Gastrocnemius medialis (tissue), 4 donors: ENCODE results near the gene OPCML. TPM values are rescaled to one million over a fixed set of nuclear protein-coding genes. Genes with fewer than 3 reads are reported as not detected.

Source experiments
- ATAC-seq, 2 donors: fragments of 150-250 bp; one replicate each; pipeline ENCODE4 v1.9.1; 2016
- DNase-seq, 2 donors: peaks; one replicate each; pipeline ENCODE4 v3.0.0-alpha.2; 2019
- H3K27ac ChIP-seq, 4 donors: fragments of 200-600 bp; sonication (generic); 1 replicate in 1 of 4; 2 replicates in 3 of 4; pipeline ENCODE4 v1.5.1; 2016 to 2018; ENCODE audit warnings: mild to moderate bottlenecking in 2 of 4, moderate library complexity in 1 of 4
- H3K27me3 ChIP-seq, 3 donors: fragments of 200-600 bp; sonication (generic) in 2 of 3; 1 replicate in 1 of 3; 2 replicates in 2 of 3; pipeline versions ENCODE4 v1.5.1 to v1.6.0; 2016 to 2019; ENCODE audit warnings: mild to moderate bottlenecking in 1 of 3, moderate library complexity in 1 of 3
- H3K36me3 ChIP-seq, 2 donors: fragments of 200-600 bp; sonication (generic) in 1 of 2; one replicate each; pipeline ENCODE4 v1.5.1; 2017 to 2018
- H3K4me1 ChIP-seq, 2 donors: fragments of 200-600 bp; sonication (generic) in 1 of 2; one replicate each; pipeline ENCODE4 v1.5.1; 2016 to 2017; ENCODE audit warnings: mild to moderate bottlenecking in 2 of 2
- H3K4me3 ChIP-seq, 4 donors: fragments of 200-600 bp; sonication (generic) in 3 of 4; 1 replicate in 1 of 4; 2 replicates in 3 of 4; pipeline ENCODE4 v1.5.1; 2016 to 2019; ENCODE audit warnings: mild to moderate bottlenecking in 2 of 4
- H3K9me3 ChIP-seq, 3 donors: fragments of 200-600 bp; sonication (generic) in 2 of 3; 1 replicate in 1 of 3; 2 replicates in 2 of 3; pipeline ENCODE4 v1.5.1; 2016 to 2019
- CTCF ChIP-seq, 5 experiments: fragments of 450-650 bp in 3 of 5; fragments of 200-600 bp in 2 of 5; sonication (generic) in 2 of 5; IDR thresholded peaks in 4 of 5; conservative IDR thresholded peaks in 1 of 5; 1 replicate in 4 of 5; 2 replicates in 1 of 5; pipeline ENCODE4 v1.5.1; 2016 to 2019; ENCODE audit warnings: antibody characterized with exemption in 5 of 5, mild to moderate bottlenecking in 3 of 5, moderate library complexity in 3 of 5
- POLR2A ChIP-seq, 2 donors: fragments of 450-650 bp; IDR thresholded peaks; one replicate each; pipeline ENCODE4 v1.6.1; 2017; ENCODE audit warnings: antibody characterized with exemption in 2 of 2, mild to moderate bottlenecking in 2 of 2, moderate library complexity in 2 of 2
- in situ Hi-C, 4 donors: fragments of 200-750 bp; cut with MboI; loops; one replicate each; pipeline versions ENCODE4 v1.15.0 to v1.8.0; 2017; ENCODE audit warnings: low sequenced_read_pairs in 4 of 4
- intact Hi-C: fragments of 100-400 bp; cut with DNase I; formaldehyde crosslinking; loops from one replicate; pipeline ENCODE4 v1.15.1; 2023; ENCODE audit warnings: low total_unique reads
- total RNA-seq, 4 donors: library from RNA; depleted of rRNA; stranded (reverse); fragments of >200 nt; gene quantifications; one replicate each; pipeline versions ENCODE4 v1.1.0 to v1.2.3, GENCODE V29; 2016

OPCML gene
- total RNA-seq, 4 donors from 2014 or later, result not detected

- H3K27ac ChIP-seq, result no peak overlapping the region
- no peaks in the 10 kb centered on the region for H3K4me1 ChIP-seq
- intact Hi-C loops, result no loop called here
- DNase-seq (no peak), ATAC-seq (no peak)
- no peaks in the 10 kb centered on the region for H3K36me3 ChIP-seq
- no peak overlapping the region for H3K4me3 ChIP-seq
- in situ Hi-C loops, result no loop called here
- peaks cover 3 to 17% (median 8%) of the 10 kb centered on the region in 3 donors for H3K27me3 ChIP-seq
- no peaks in the 10 kb centered on the region for H3K9me3 ChIP-seq
- no peak for TF ChIP-seq POLR2A (IDR thresholded peaks at IDR 0.05)
- TF ChIP-seq CTCF (IDR thresholded peaks at IDR 0.05 in 4 of 5, conservative IDR thresholded peaks at IDR 0.05 in 1 of 5), result no peak
Observed at GRCh38 chr11:132992838-132993631, 539.3 kb downstream of the OPCML start.

DNA sequence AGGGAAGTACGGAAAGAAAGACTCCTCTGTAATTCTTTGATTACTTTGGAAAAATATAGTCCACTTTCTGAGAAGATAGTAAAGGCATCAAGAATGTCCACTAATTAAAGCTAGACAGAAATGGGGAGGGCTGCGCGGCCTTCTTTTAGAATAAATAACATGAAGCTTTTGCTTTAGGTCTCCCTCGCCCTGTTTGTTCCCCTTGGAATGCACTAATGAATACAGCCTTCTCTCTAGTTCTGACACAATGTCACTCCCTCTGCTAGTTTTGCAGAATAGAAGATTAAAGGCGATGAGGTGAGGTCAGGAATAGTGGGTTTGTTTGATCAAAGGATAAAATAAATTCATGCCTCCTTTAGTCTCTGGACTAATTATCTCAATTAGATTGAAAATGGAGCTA, 543.9 kb downstream of the OPCML start:
- TF ChIP-seq POLR2A (IDR thresholded peaks at IDR 0.05), result no peak
- Histone ChIP-seq H3K4me3 (no peak overlapping the region), H3K27me3 (peaks cover 0 to 3% (median 0%) of the 10 kb centered on the region in 3 donors), H3K4me1 (no peaks in the 10 kb centered on the region), H3K36me3 (no peaks in the 10 kb centered on the region), H3K27ac (no peak overlapping the region), H3K9me3 (no peaks in the 10 kb centered on the region)
- in situ Hi-C loops (no loop called here), intact Hi-C loops (no loop called here)
- no peak for DNase-seq
- ATAC-seq, result no peak

GRCh38 chr11:132987936-132988335, 544.4 kb downstream of the OPCML start:
- Histone ChIP-seq H3K4me3 (no peak overlapping the region), H3K27me3 (peaks cover 0 to 3% (median 0%) of the 10 kb centered on the region in 3 donors), H3K9me3 (no peaks in the 10 kb centered on the region), H3K36me3 (no peaks in the 10 kb centered on the region), H3K4me1 (no peaks in the 10 kb centered on the region), H3K27ac (no peak overlapping the region)
- DNase-seq (no peak), ATAC-seq (no peak)
- in situ Hi-C loops, result no loop called here
- TF ChIP-seq POLR2A (IDR thresholded peaks at IDR 0.05) (no peak), CTCF (IDR thresholded peaks at IDR 0.05 in 4 of 5, conservative IDR thresholded peaks at IDR 0.05 in 1 of 5) (no peak)
- intact Hi-C loops, result no loop called here

DNA sequence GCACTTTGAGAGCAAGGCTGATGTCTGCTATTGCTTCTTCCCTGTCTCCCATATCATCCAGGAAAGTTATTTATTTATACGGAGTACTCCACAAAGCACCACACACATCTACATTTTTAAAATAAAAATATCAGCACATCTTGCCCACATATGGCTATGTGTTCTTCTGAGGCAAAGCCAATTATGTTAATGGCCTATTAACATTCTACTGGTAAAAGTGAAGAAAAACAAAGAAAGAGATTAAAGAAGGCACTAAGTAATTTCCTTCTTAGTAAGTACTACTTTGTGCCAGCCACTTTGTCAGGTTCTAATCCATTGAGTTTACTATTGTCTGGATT, 548.7 kb downstream of the OPCML start:
- no peak for ATAC-seq

More for the DNA sequence above, 548.7 kb downstream of the OPCML start:
- H3K4me3 ChIP-seq, result no peak overlapping the region
- intact Hi-C loops (no loop called here), in situ Hi-C loops (no loop called here)
- H3K36me3 ChIP-seq, result no peaks in the 10 kb centered on the region
- no peak for DNase-seq
- H3K4me1 ChIP-seq, result no peaks in the 10 kb centered on the region
- TF ChIP-seq CTCF (IDR thresholded peaks at IDR 0.05 in 4 of 5, conservative IDR thresholded peaks at IDR 0.05 in 1 of 5) (no peak), POLR2A (IDR thresholded peaks at IDR 0.05) (no peak)
- no peaks in the 10 kb centered on the region for H3K27me3 ChIP-seq
- no peak overlapping the region for H3K27ac ChIP-seq
- H3K9me3 ChIP-seq, result no peaks in the 10 kb centered on the region
